Type B pancreatic cell (in vitro differentiated cells): ENCODE measurements around the gene GPHN. TPM values are rescaled to one million over a fixed set of nuclear protein-coding genes. Genes with fewer than 3 reads are reported as not detected.
"Not testable (repeated sequence)": the region's sequence is repeated elsewhere in the genome, so short reads cannot be mapped to it uniquely, and the experiment has no call there.

ENCODE experiments used
- DNase-seq: peaks from one replicate; pipeline ENCODE4 v3.0.0; 2021; ENCODE audit warnings: mixed read lengths; ENCODE audit not compliant: unreplicated experiment; ENCODE audit errors: extremely low spot score
- H3K27ac Mint-ChIP-seq: 2 replicates; pipeline ENCODE4 v1.8.0; 2021; ENCODE audit warnings: mild to moderate bottlenecking, mixed read lengths
- H3K27me3 Mint-ChIP-seq: 2 replicates; pipeline ENCODE4 v1.8.0; 2021; ENCODE audit warnings: mixed read lengths
- H3K36me3 Mint-ChIP-seq: 2 replicates; pipeline ENCODE4 v1.8.0; 2021; ENCODE audit warnings: mixed read lengths
- H3K4me1 Mint-ChIP-seq: one replicate; pipeline ENCODE4 v1.8.0; 2021; ENCODE audit warnings: mixed read lengths; ENCODE audit not compliant: unreplicated experiment
- H3K4me3 Mint-ChIP-seq: 2 replicates; pipeline ENCODE4 v1.8.0; 2021; ENCODE audit warnings: mild to moderate bottlenecking, mixed read lengths
- H3K9me3 Mint-ChIP-seq: 2 replicates; pipeline ENCODE4 v1.8.0; 2021; ENCODE audit warnings: mixed read lengths
- CTCF ChIP-seq: fragments of 200-600 bp; sonication (generic); conservative IDR thresholded peaks from 2 replicates; pipeline ENCODE4 v1.5.0; 2021; ENCODE audit warnings: antibody characterized with exemption, mild to moderate bottlenecking
- total RNA-seq: library from RNA; stranded (reverse); gene quantifications from 2 replicates; pipeline ENCODE4 v1.2.1, GENCODE V29; 2021; ENCODE audit warnings: low replicate concordance

GPHN gene
- total RNA-seq, 1 donor from 2014 or later = 38.9 TPM

- TF ChIP-seq CTCF = peak; percentile 88
- H3K4me3 Mint-ChIP-seq = no peak overlapping the region
- peaks cover 8% of the 10 kb centered on the region for H3K4me1 Mint-ChIP-seq
Measured at GRCh38 chr14:66495218-66496098, 12.5 kb upstream of the GPHN start.

DNA sequence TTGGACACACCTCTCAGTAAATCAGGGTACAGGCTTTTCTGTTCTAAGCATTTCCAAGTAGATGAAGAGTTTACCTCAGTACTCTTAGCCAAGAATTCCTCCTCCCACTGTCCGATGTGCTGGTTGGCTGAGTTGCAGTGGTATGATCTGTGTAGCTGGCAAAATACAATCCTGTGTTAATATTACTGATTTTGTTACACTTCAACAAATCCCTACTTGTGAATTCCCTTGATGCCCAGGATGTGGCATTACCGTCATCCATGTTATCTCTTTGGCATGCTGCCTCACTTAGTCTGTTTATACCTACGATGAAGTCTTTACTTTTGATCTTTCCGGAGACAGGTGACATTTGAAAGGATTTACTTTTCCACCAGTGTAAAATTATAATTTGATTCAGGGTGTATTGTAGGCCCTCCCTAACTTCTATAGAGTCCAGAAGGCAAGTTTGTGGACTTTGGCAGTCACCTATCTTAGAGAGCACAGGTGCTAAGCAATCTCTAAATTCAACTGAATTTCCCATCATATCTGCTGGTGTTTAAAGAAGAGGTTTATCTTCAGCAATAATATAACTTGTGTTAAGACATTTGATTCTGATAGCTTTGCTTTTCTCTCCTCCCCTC, 11.6 kb upstream of the GPHN start:
- Mint-ChIP-seq H3K4me3 (no peak overlapping the region), H3K9me3 (no peaks in the 10 kb centered on the region), H3K4me1 (peaks cover 8% of the 10 kb centered on the region), H3K36me3 (no peaks in the 10 kb centered on the region), H3K27me3 (no peaks in the 10 kb centered on the region), H3K27ac (no peak overlapping the region)
- no peak for DNase-seq
- no peak for TF ChIP-seq CTCF

More at GRCh38 chr14:66495218-66496098, 12.5 kb upstream of the GPHN start:
- no peaks in the 10 kb centered on the region for H3K27me3 Mint-ChIP-seq
- no peak overlapping the region for H3K27ac Mint-ChIP-seq
- no peaks in the 10 kb centered on the region for H3K9me3 Mint-ChIP-seq
- no peak for DNase-seq
- no peaks in the 10 kb centered on the region for H3K36me3 Mint-ChIP-seq

DNA sequence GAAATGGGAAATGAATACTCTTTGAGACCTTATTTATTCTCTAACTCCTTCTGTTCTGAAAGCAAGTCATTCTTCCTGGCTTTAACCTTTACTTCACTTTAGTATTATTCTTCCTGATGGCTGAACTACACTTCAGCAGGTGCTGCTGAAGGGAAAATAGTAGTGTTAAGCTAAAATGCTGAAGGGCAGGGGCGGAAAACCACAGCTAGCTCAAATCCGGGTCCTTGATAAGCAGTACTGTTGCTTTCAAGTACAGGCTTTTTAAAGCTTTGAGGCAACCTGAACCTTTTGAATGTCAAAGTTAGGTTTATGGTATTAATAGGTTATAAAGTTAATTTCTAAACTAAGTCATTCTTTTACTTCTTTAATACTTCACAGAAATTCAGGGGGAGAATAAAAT, 11.0 kb upstream of the GPHN start:
- no peak for DNase-seq
- no peaks in the 10 kb centered on the region for H3K9me3 Mint-ChIP-seq
- H3K27me3 Mint-ChIP-seq = no peaks in the 10 kb centered on the region
- no peak overlapping the region for H3K27ac Mint-ChIP-seq
- no peaks in the 10 kb centered on the region for H3K36me3 Mint-ChIP-seq
- peaks cover 8% of the 10 kb centered on the region for H3K4me1 Mint-ChIP-seq
- no peak for TF ChIP-seq CTCF
- no peak overlapping the region for H3K4me3 Mint-ChIP-seq

GRCh38 chr14:66498311-66498710, 9.6 kb upstream of the GPHN start:
- H3K9me3 Mint-ChIP-seq = no peaks in the 10 kb centered on the region
- H3K4me1 Mint-ChIP-seq = peaks cover 8% of the 10 kb centered on the region
- no peaks in the 10 kb centered on the region for H3K27me3 Mint-ChIP-seq
- H3K36me3 Mint-ChIP-seq = no peaks in the 10 kb centered on the region
- no peak overlapping the region for H3K4me3 Mint-ChIP-seq
- no peak for DNase-seq
- no peak for TF ChIP-seq CTCF
- H3K27ac Mint-ChIP-seq = no peak overlapping the region

- no peaks in the 10 kb centered on the region for H3K9me3 Mint-ChIP-seq
- no peaks in the 10 kb centered on the region for H3K36me3 Mint-ChIP-seq
- H3K27ac Mint-ChIP-seq = no peak overlapping the region
- no peak overlapping the region for H3K4me3 Mint-ChIP-seq
- no peak for DNase-seq
- no peaks in the 10 kb centered on the region for H3K4me1 Mint-ChIP-seq
- H3K27me3 Mint-ChIP-seq = no peaks in the 10 kb centered on the region
- TF ChIP-seq CTCF = no peak
Measured at GRCh38 chr14:66501592-66501991, 6.4 kb upstream of the GPHN start.

DNA sequence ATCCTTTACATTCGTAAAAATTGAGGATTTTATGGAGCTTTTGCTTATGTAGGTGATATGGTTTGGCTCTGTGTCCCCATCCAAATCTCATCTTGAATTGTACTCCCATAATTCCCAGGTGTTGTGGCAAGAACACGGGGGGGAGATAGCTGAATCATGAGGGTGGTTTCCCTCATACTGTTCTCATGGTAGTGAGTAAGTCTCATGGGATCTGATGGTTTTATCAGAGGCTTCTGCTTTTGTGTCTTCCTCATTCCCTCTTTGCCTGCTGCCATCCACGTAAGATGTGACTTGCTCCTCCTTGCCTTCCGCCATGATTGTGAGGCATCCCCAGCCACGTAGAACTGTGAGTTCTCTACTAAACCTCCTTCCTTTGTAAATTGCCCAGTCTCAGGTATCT, 5.1 kb upstream of the GPHN start:
- H3K36me3 Mint-ChIP-seq, H3K4me3 Mint-ChIP-seq, DNase-seq, H3K4me1 Mint-ChIP-seq, H3K9me3 Mint-ChIP-seq, H3K27ac Mint-ChIP-seq, H3K27me3 Mint-ChIP-seq: not testable (repeated sequence)
